Bronchial epithelial cell (primary cell): Measurements from ENCODE around the gene JAZF1. TPM values are rescaled to one million over a fixed set of nuclear protein-coding genes. Genes with fewer than 3 reads are reported as not detected.
A peak's percentile ranks its signal among the peaks of the same experiment; 100 is the strongest.

Experiments used
- DNase-seq: peaks from one replicate; pipeline ENCODE4 v3.0.0-alpha.2; 2010; ENCODE audit warnings: low read depth
- FAIRE-seq: peaks from 2 replicates; lab custom pipeline; 2011; peaks lifted over from hg19 to GRCh38; lab: Jason Lieb, UNC
- H3K27me3 ChIP-seq: 2 replicates; pipeline ENCODE4 v1.5.1; 2011; ENCODE audit warnings: low read length; ENCODE audit not compliant: control insufficient read depth, insufficient read depth
- H3K36me3 ChIP-seq: 2 replicates; pipeline ENCODE4 v1.5.1; 2011; ENCODE audit warnings: low read length; ENCODE audit not compliant: control insufficient read depth, insufficient read depth
- H3K4me3 ChIP-seq: 2 replicates; pipeline ENCODE4 v1.5.1; 2011; ENCODE audit warnings: mild to moderate bottlenecking, low read depth, low read length, control low read depth
- CTCF ChIP-seq: IDR thresholded peaks from 2 replicates; pipeline ENCODE4 v1.5.1; 2011; ENCODE audit warnings: mild to moderate bottlenecking, moderate library complexity, low read length, control low read depth, inconsistent platforms; ENCODE audit not compliant: insufficient read depth, severe bottlenecking
- total RNA-seq: library from RNA; depleted of rRNA; stranded (reverse); fragments of >200 nt; gene quantifications from 2 replicates; pipeline ENCODE4 v1.2.1, GENCODE V29; 2014

Gene JAZF1
- total RNA-seq, 1 donor from 2014 or later, result 1.1 TPM

GRCh38 chr7:28006491-28006890, 174.1 kb downstream of the JAZF1 start:
- DNase-seq, result no peak
- Histone ChIP-seq H3K36me3 (no peaks in the 10 kb centered on the region), H3K4me3 (no peak overlapping the region), H3K27me3 (no peaks in the 10 kb centered on the region)
- FAIRE-seq, result no peak
- no peak for TF ChIP-seq CTCF

DNA sequence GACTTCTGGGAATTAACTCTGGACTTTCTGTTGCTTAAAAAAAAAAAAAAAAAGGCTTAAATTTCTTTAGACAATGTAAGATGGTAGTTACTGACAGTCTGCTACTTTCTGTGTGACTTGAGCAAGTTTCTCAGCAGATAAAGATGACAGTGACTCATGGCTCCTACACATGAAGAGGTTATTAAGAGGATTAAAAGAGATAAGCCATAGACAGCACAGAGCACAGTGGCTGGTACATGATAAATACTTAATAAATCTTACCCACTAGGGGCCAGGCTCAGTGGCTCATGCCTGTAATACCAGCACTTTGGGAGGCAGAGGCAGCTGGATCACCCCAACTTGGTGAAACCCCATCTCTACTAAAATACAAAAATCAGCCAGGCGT, 174.8 kb downstream of the JAZF1 start:
- Histone ChIP-seq H3K4me3 (no peak overlapping the region), H3K36me3 (no peaks in the 10 kb centered on the region), H3K27me3 (no peaks in the 10 kb centered on the region)
- no peak for TF ChIP-seq CTCF
- no peak for DNase-seq
- no peak for FAIRE-seq

- no peak for TF ChIP-seq CTCF
- FAIRE-seq, result no peak
- no peak overlapping the region for H3K4me3 ChIP-seq
- no peaks in the 10 kb centered on the region for H3K27me3 ChIP-seq
- H3K36me3 ChIP-seq, result no peaks in the 10 kb centered on the region
- no peak for DNase-seq
Measured at GRCh38 chr7:28005075-28005846, 175.3 kb downstream of the JAZF1 start.

DNA sequence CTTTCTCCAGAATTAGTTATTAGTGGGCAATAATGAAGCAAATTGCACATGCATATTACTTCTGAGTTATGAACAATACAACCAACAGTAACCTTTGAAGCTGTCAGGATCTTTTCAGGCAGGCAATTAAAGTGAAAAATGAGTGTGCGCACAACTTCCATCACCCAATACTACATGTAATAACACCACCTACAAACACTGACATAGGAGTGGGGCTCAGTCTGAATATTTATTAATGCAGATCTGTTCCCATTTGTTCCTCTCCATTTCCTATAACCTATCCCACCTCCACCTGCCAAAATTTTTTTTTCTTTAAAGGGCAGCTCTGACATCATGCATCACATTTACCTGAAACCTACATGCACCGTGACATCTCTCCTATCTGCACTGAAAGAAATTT, 177.2 kb downstream of the JAZF1 start:
- no peak for FAIRE-seq
- Histone ChIP-seq H3K4me3 (no peak overlapping the region), H3K27me3 (no peaks in the 10 kb centered on the region), H3K36me3 (no peaks in the 10 kb centered on the region)
- no peak for DNase-seq
- no peak for TF ChIP-seq CTCF

GRCh38 chr7:28002638-28003037, 178.0 kb downstream of the JAZF1 start:
- TF ChIP-seq CTCF, result no peak
- DNase-seq, result peak; percentile 26
- H3K27me3 ChIP-seq, result no peaks in the 10 kb centered on the region
- no peak overlapping the region for H3K4me3 ChIP-seq
- no peak for FAIRE-seq
- H3K36me3 ChIP-seq, result no peaks in the 10 kb centered on the region

DNA sequence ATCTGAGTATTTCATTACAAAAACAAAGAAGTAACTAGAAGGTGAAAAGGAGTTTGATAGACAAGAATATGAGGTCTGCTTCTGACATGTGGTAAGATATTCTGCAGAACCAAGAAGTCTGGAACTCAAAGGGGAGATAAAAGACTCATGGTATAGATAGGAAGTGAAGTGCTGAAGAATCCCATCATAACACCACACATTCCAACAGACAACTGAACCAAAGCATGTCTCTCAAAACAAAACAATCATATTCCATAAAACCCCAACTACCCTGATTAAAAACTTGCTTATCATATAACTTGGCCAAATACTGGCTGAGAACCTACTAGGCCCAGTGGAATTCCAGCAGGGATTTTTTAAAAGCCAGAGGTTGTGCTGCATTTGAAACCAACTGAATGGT, 178.7 kb downstream of the JAZF1 start:
- no peaks in the 10 kb centered on the region for H3K27me3 ChIP-seq
- FAIRE-seq, result no peak
- TF ChIP-seq CTCF, result no peak
- H3K4me3 ChIP-seq, result no peak overlapping the region
- no peak for DNase-seq
- no peaks in the 10 kb centered on the region for H3K36me3 ChIP-seq
